Non-pigmented ciliary epithelial cell (primary cell): ENCODE measurements around the gene ITIH3.
"Not testable (repeated sequence)": the region's sequence is repeated elsewhere in the genome, so short reads cannot be mapped to it uniquely, and the experiment has no call there.

Experiments used
- DNase-seq: peaks from one replicate; pipeline ENCODE4 v3.0.0-alpha.2; 2010; ENCODE audit warnings: low read depth

ITIH3 gene, protein sequence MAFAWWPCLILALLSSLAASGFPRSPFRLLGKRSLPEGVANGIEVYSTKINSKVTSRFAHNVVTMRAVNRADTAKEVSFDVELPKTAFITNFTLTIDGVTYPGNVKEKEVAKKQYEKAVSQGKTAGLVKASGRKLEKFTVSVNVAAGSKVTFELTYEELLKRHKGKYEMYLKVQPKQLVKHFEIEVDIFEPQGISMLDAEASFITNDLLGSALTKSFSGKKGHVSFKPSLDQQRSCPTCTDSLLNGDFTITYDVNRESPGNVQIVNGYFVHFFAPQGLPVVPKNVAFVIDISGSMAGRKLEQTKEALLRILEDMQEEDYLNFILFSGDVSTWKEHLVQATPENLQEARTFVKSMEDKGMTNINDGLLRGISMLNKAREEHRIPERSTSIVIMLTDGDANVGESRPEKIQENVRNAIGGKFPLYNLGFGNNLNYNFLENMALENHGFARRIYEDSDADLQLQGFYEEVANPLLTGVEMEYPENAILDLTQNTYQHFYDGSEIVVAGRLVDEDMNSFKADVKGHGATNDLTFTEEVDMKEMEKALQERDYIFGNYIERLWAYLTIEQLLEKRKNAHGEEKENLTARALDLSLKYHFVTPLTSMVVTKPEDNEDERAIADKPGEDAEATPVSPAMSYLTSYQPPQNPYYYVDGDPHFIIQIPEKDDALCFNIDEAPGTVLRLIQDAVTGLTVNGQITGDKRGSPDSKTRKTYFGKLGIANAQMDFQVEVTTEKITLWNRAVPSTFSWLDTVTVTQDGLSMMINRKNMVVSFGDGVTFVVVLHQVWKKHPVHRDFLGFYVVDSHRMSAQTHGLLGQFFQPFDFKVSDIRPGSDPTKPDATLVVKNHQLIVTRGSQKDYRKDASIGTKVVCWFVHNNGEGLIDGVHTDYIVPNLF

DNA sequence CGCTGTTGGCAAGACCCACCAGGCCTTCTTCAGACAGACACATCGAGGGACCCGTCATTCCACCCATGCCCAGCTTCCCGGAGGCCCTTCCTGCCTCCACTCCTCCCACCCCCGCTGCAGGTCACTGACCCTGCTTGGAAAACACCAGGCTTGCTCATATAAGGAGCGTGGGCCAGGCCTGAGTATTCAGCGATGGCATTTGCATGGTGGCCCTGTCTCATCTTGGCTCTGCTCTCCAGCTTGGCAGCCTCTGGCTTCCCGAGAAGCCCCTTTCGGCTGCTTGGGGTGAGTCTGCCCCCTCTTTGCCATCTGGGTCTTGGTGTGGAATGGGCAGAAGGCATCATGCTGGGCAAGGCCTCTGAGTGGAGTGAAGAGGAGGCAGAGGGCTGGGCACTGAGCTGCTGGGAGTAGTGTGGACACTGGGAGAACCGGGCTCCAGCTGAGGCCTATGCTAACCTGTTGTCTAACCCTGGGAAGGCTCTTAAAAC is at the start of gene ITIH3:
Gene ITIH3, plus strand, starts transcription at position 185 of the 488 bp plus-strand sequence. Its CDS starts 8 bp downstream, at position 193.
- no peak for DNase-seq

DNA sequence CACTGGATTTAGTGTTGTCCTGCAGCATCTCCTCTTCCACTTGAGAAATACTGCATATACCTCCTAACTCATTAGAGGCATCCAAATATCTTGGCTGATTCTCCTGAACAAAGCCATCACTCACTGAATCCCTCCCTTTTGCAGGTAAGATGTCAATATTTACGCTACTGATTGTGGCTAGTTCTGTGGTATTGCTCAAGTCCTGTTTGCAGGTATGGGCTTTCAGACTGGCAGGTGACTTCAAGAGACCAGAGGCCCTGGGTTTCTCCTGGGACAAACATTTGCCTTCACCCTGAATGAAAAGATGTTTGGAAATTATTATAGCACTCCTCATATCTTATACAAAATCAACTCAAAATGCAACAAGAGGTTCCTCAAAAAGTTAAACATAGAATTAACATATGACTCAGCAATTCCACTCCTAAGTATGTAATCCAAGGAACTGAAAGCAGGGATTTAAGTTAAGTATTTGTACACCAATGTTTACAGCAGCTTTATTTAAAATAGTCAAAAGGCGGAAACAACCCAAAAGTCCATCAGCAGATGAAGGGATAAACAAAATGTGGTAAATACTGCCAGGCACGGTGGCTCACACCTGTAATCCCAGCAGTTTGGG is 42.4 kb upstream of the ITIH3 start:
- DNase-seq = no peak

DNA sequence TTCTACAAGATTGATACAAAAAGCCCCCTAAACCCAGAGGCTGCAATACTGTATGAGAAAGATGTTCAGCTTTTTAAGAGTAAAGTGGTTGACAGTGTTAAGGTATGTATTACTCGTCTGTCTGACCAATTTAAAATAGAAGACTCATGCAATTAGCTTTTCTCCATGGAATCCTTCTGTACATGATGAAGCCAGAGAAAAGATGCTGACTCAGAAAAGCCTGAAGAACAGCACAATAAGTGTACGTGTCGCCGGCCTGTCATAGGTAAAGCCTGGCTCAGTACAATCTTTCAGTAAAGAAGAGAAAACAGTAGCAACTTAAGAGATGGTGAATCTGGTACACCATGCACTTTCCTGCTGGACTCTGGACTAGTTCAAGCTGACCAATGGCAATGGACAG is 40.2 kb upstream of the ITIH3 start:
- no peak for DNase-seq

DNA sequence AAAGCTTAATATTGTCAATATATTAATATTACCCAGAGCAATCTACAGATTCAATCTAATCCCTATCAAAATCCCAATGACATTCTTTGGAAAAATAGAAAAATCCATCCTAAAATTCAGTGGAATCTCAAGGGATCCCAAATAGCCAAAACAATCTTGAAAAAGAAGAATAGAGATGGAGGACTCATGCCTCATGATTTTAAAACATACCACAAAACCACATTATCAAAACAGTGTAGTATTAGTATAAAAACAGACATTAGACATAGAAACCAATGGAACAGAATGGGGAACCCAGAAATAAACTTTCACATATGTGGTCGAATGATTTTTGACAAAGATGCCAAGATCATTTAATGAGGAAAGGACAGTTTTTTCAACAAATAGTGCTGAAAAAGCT is 38.5 kb upstream of the ITIH3 start:
- no peak for DNase-seq

DNA sequence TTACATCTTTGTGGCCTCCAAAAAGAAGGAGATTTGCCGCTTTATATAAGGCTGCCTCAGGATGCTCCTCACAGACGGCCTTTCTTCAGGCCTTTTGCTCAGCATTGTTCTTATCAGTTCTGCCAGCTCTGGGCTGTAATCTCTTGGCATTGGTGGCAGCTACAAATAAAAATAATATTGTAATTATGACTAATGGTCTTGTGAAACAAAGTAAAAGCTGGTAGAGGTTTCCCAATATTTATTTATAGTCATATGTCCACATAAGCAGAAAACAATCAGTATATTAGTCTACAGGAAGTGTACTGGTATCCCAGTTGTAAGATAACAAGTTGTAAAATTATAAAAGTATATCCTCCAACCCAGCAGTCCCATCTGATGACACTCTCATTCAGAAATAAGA is 31.1 kb upstream of the ITIH3 start:
- no peak for DNase-seq

DNA sequence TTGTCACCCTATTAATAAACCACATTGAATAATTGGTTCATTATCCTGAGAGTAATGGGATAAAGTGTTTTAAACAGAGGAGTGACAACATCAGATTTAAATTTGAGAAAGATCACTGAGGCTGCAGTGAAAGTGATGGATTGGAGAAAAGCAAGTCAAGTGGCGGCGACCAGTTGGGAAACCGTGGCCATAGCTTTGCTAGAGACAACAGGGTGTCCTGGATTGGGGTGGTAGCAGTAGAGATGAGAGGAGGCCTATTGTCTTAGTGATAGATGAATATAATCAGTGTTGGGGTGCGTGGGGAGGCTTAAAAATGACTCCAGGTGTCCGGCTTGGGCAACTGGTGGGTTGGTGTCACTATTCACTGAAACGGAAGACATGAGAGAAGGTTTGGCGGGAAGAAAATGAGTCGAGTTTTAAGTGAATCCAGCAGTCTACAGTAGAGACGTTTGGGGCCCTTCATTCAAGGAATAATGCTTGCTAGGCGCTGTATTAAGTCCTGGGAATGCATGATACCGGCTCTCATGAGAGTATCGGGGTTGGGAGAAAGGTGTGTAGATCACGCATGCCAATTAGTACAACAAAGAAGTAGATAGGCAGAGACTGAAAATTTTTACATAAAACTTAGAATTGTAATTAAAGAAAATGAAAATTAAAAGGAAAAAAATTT is 24.7 kb upstream of the ITIH3 start:
- no peak for DNase-seq

DNA sequence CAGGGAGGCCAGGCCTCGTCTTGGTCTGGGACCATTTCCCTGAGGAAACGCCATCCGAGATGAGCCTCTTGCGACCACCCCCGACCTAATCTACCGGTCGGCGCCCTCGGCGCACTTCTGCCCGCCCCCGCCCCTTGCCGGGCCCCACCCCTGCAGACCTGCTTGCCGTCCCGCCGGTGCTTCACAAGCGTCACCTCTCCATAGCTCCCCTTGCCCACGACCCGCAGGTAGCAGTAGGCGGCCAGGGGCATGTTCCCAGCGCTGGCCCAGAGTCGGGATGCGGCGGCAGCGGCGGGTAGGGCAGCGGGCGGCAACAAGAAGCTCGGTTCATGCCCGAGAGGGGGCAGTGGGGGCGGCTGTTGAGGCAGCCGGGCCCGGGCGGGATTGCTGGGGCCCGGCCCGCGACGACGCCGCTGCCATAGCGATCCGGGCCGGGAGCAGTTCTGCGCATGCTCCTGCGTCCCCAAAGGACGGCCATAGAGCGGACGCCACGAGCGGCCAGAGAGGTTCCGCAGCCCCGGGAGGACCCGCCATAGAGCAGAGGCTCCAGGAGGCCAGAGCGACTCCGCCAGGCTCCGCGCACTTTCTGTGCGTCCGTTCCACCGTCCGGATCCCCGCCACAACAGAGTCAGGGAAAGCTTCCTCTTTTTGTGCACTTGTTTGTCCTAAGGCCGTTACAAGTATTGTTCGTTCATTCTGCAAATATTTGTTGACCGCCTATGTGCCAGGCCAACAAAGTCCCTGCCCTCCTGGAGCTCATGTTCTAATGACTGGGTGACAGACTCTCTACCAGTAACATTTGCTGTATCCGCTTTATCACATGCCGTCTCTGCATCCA is 23.9 kb upstream of the ITIH3 start, which contains the start of gene NEK4:
Gene NEK4, minus strand, starts transcription at position 445 of the 838 bp plus-strand sequence. Its CDS starts 194 bp downstream, at position 251.
- peak; percentile 47 for DNase-seq

DNA sequence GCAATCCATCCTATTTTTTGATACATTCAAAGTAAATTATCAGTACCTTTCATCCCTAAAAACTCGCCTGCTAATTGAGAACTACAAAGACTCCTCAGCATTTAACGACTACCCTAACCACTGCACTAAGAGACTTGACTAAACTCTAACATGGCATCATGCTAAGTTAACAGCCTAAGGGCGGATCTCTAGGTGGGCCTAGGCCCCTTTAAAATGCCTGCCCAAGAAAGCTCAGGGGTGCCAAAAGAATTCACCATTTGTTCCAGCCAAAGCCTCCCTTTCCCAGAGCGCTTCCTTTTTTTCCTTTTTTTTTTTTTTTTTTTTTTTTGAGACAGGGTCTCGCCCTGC is 23.3 kb upstream of the ITIH3 start:
- DNase-seq = no peak

DNA sequence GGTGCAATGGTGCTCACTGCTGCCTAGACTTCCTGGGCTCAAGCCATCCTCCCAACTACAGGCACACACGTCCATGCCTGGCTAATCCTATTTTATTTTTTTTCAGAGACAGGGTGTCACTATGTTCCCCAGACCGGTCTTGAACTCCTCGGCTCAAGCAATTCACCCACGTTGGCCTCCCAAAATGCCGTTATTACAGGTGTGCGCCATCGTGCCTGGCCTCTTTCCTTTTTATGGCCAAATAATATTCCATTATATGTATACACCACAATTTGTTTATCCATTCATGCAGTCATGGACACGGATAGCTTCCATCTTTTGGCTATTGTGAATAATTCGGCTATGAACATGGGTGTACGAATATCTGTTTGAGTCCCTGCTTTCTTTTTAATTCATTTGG is 22.9 kb upstream of the ITIH3 start:
- DNase-seq = no peak

DNA sequence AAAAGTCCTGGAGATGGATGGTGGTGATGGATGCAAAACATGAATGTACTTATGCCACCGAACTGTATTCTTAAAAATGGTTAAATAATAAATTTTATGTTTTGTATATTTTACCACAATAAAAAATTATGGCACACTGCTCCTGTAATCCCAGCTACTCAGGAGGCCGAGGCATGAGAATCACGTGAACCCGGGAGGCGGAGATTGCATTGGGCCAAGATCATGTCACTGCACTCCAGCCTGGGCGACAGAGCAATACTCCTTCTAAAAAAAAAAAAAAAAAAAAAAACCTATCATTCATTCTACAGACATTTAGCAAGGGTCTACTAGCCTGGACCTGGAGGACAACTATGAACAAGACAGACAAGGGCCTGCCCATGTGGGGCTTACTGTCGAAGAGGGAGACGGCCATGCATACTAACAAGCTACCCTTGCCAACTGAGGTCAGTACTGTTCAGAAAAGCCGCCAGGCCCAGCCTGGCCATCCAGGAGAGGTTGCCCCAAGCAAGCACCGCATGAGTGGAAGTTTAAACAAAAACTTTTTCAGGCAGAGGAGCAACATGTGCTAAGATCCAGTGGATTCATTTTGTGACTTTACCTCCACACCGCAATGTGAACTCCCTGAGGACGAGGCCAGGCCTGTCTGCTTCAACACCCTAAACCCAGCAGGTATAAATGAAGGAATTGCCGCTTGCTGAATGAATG is 21.1 kb upstream of the ITIH3 start:
- DNase-seq = no peak

DNA sequence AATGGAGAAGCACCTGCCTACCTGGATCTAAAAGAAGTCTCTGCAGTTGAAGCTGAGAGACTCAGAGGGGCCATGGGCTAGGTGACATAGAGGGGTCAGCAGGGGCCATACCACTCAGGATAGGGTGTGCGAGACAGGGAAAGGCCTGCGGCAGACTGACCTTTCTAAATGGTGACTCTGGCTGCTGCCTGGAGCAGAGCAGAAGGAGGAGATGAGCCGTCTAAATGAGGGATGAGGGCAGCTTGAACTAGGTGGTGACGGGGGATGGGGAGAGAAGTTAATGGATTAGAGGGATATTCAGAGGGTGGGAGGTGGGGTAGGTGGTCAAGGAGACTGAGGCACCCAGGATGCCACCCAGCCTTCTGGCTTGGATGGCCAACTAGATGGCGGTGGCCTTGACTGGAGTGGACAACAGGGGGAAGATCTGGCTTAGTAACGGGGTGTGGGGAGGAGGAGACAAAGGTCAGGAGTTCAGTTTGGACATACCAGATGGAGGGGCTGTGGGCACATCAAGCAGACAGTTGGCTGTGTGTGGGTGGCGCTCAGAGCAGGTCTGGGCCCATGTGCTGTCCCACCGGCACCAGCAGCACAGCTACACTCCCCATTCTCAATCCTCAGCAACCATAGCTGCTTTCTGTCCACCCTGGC is 20.4 kb upstream of the ITIH3 start:
- no peak for DNase-seq

DNA sequence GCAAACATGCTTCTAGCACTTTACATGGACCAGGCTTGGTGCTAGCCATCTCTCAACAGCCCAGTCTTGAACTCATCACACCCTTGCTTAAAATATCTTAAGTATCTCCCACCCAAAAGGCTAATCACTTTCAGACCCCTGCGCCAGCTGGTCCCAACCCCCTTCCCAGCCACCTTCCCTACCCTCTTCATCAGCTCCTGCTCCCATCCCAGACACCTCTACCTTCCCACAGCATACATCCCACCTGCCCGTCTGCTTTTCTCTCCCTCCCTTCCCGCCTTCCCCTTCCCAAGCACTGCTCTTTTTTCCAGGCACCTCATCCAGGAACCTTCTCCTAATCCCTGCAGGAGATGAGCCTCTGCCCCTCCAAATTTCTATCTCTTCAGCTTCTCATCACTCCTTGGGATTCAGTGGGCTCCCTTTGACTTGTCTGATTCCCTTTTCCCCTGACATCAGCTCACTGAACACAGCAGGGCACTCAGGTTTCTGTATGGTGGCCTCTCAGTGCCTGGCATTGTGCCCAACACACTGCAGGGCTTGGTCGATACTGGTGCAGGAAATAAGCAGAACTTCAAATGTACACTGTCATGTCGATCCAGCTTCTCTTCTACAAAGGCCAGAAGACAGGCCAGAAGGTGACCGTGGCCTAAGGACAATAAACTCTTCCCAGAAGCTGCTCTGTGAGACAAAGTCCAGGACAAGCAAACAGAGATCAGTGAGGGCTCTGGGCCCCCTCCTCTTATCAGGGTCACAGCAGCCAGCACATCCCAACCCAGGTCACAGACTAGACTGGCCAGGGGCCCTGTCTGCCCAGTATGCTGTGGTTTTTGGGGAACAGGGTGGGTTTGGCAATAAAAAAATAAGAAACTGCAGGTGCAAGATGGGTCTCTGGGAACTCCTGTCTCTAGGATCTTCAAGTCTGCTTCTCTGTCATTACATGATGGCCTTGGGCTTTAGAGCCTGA is 19.4 kb upstream of the ITIH3 start:
- no peak for DNase-seq

DNA sequence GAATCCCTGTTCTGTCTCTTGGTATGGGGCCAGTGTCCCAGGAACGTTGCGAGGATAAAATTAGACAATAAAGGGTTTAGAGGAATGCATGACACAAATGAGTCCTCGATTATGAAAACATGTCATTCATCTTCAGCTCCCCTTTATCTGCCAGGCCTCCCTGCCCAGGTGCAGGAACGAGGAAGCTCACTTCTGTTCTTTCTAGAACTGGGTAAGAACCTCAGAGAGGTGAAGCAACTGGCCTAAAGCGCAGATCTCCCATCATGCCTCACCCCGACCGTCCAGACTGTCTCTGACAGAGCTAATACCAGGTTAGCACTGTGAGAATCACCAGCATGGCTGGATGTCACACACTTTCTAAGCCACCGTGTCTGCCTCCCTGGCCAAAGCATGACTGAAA is 18.7 kb upstream of the ITIH3 start:
- DNase-seq = no peak

DNA sequence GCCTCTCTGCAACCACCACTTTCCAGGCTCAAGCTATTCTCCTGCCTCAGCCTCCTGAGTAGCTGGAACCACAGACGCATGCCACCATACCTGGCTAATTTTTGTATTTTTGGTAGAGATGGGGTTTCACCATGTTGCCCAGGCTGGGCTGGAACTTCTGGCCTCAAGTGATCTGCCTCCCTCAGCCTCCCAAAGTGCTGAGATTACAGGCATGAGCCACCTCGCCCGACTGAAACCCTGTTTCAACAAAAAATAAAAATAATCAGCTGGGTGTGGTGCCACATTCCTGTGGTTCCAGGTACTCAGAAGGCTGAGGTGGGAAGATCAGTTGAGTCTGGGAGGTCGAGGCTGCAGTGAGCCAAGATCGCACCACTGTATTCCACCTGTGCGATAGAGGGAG is 18.1 kb upstream of the ITIH3 start:
- not testable (repeated sequence) for DNase-seq

DNA sequence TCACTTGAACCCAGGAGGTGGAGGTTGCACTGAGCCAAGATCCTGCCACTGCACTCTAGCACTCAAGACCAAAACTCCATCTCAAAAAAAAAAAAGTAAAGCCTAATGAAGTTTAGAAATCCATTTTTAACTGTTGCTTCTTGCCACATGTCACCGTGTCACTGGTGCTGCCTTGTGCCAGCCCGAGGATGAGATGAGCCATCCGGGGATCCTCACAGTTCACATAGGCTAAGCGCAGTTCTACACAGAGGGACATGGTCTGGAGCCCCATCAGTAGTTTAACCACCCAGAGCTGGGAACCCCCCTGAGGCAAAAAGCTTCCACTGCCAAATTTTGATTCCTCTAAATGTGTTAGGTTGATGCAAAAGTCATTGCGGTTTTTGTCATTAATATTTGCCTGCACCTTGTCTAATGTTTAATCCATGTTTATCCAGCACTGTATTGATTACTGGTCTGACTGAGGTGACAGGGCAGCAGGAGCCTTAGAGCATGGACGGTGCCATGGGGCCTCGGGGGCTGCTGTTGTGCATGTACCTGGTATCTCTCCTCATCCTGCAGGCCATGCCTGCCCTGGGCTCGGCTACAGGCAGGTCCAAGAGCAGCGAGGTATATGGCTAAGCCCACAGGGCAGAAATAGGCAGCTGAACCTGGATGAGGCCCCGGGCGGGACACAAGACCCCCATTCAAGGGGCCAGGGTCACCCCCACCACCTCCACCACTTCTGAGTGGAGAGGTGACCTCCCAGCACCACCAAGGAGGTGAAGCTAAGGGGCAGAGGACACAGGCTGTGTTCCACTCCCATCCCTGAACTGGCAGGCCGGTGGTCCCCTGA is 17.3 kb upstream of the ITIH3 start, which contains the start of gene ITIH1:
Gene ITIH1, plus strand, starts transcription at position 473 of the 832 bp plus-strand sequence. Its CDS starts 17 bp downstream, at position 490.
- DNase-seq = no peak

DNA sequence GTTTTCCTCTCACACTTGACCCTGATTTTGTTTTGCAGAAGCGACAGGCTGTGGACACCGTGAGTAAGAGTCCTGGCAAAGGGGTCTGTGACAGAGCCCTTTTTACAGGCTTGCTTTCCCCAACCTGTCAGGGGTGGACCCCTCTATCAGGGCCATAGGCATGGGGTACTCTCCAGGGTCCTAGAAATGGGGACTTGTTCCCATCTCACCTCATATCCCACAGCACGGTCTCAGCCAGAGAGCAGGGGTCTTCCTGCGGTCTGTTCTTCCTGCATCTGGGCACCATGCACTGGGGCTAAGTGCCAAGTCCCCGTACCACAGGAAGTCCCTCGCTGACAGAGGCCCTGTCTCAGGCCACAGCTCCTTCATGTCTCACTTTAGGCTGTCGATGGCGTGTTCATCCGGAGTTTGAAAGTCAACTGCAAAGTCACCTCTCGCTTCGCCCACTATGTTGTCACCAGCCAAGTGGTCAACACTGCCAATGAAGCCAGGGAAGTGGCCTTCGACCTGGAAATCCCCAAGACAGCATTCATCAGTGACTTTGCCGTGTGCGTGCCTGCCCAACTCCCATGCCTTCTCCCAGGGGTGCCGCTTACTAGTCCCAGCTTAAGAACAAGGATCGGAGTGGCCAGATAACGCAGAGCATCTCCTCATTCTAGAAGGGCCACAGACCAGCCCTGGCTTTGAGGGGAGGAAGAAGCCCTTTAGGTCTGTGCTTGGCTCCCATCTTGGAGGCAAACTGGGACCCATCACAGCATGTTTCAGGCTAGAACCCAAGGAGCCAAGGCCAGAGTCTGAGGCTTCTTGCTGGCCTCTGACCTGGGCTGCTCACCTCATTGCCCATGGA is 16.4 kb upstream of the ITIH3 start:
- no peak for DNase-seq
